HTERT RPE-1 (cell line): ENCODE results near the gene KCNG3.

Experiments used
- in situ Hi-C: fragments of 300-500 bp; cut with MboI; formaldehyde crosslinking; loops from 4 replicates; pipeline ENCODE4 v1.14.3; 2020; ENCODE audit warnings: low sequenced_read_pairs

Gene KCNG3

DNA sequence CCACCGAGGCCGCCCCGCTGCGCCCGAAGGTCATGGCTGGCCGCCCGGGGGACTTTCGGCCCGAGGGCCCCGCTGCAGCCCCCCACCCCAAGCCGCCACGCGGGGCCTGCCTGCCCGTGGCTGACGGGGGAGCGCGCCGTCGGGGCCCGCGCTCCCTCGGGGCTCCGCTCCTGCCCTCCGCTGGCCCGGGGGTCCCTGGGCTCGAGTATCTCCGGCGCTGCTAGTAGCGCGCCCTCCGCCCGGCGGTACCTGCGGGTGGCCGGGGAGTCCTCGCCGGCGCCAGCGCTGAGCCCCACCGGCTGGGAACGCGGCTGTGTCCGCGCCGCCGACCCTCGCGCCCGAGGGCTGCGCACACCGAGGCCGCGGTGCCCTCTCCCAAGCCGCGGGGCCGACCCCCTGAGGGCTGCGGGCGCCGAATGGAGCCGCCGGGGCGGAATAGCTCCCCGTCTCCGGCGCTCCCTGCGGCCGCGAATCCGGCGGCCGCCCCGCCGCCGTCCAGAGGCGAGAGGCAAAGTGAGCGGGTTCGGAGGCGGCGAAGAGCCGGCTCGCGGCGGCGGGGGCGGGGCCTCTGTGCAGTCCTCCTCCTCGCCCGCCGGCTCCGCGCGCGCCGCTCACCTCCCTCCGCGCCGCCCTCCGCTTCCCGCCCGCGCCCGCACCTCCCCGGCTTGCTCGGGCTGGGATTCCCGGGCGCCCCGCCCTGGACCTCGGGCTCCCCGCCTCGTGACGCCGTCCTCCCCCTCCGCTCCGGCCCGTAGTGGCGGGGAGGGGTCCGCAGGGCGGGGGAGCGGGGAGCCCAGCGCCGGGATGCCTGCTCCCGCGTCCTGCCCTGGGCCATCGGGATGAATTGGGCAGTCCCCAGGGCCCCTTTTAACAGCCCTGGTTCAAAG is at the start of gene KCNG3:
Gene KCNG3 (minus strand): TSS at position 515 of the 887 bp plus-strand sequence. CDS start 481 bp downstream, at position 34.
- in situ Hi-C loops, result no loop called here

GRCh38 chr2:42542871-42543270 is 49.1 kb upstream of the KCNG3 start:
- in situ Hi-C loops, result no loop called here

DNA sequence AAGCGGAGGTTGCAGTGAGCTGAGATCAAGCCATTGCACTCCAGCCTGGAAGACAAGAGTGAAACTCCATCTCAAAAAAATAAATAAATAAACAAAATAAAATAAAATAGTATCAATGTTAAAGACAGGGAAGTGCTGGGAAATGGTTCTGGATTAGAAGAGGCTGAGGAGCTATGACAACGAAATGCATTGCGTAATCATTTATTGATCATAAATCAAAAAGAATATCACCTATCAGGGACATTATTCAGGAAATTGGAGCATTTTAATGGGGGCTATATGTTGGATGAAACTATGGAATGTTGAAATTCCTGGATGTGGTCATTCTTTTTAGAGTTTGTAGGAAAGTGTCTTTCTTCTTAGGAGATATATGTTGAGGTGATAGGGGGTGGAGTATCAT is 43.7 kb upstream of the KCNG3 start:
- in situ Hi-C loops, result no loop called here

GRCh38 chr2:42532397-42532796 is 38.6 kb upstream of the KCNG3 start:
- in situ Hi-C loops, result no loop called here

DNA sequence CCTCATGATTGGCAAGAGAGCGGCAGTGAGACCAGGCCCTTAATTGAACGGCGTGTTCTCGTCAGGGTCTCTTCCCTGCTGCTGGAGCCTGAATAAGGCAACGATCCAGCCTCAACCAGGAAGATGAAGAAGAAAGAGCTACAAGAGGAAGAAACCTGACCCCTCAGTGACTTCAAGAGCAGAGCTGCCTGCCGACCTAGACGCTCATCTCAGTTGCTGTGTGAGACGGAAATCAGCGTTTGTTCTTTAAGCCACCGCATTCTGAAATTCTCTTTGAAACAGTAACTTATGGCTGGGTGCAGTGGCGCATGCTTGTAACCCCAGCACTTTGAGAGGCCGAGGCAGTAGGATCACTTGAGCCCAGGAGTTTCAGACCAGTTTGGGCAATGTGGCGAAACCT is 29.6 kb upstream of the KCNG3 start:
- in situ Hi-C loops, result no loop called here

- in situ Hi-C loops, result no loop called here
Observed at GRCh38 chr2:42522035-42522434, 28.3 kb upstream of the KCNG3 start.

GRCh38 chr2:42519624-42520023 is 25.8 kb upstream of the KCNG3 start:
- in situ Hi-C loops, result no loop called here

DNA sequence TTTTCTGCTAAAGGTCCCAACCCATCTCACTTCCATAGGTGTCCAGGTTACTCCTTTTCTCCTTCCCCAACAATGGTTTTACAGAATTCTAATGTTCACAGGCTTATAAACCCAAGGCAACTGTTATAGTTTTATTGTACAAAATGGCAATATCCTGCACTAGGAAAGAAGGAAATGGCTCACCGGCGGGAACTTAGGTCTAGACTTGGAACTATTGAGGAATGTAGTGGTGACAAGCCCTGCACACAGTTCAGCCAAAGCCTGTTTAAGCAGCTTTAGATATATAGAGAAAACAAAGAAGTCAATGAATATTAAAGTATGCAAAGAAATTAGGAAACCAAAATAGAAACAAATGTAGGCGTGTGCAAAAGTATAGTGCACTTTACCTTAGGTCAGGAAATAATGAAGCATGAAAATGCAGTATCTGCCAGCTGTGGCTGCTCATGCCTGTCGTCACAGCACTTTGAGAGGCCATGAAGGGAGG is 22.7 kb upstream of the KCNG3 start:
- in situ Hi-C loops, result no loop called here

GRCh38 chr2:42513252-42513918 is 19.6 kb upstream of the KCNG3 start:
- in situ Hi-C loops, result no loop called here

DNA sequence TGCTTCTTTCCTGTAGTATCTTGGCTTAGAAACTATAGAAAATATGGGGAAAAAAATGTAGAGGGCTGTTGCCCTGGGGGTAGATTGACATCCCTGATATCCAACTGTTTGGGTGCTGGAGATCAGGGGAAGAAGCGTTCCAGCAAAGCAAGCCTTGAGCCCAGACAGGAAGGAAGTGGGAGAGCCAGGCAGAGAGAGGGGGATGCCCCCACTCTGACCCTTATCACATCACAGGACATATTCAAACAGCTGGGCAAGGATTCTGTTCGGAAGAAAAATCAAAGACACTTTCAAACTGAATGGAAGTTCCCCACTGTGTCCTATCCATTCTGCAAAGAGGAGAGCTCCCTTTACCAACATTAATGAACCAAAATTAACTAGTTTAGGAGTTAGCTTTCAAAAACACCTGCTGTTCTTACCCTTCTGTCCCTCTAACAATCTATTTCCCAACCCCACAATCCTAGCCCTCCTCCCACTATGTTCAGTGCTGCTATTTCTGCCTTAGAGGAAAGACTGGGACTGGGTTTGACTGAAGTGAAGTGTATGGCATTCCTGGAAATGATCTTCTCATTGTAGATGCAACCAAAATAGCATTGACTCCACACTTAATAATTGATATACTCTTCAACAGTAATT is 16.9 kb upstream of the KCNG3 start:
- in situ Hi-C loops, result no loop called here

GRCh38 chr2:42510191-42510590 is 16.4 kb upstream of the KCNG3 start:
- in situ Hi-C loops, result no loop called here

- in situ Hi-C loops, result no loop called here
Observed at GRCh38 chr2:42504364-42505230, 10.8 kb upstream of the KCNG3 start.

GRCh38 chr2:42503291-42503690 is 9.5 kb upstream of the KCNG3 start:
- in situ Hi-C loops, result no loop called here

DNA sequence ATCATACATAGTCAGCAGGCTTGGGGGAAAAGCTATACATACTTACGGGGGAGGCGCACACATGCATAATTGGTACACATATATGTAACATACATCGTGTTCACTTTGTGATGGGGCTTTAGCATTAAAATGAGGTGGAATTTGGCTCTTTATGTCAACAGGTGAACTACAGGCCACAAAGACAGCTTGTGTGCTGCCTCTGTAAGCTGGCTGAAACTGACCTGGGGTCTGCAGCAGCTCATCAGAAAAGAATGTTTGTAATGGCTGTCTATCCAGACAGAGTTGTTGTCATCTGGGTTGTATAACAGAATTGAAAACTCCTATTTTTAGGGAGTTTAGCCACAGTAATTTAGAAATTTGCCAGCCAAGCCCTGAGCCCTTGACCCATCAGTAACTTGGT is 4.7 kb upstream of the KCNG3 start:
- in situ Hi-C loops, result no loop called here

DNA sequence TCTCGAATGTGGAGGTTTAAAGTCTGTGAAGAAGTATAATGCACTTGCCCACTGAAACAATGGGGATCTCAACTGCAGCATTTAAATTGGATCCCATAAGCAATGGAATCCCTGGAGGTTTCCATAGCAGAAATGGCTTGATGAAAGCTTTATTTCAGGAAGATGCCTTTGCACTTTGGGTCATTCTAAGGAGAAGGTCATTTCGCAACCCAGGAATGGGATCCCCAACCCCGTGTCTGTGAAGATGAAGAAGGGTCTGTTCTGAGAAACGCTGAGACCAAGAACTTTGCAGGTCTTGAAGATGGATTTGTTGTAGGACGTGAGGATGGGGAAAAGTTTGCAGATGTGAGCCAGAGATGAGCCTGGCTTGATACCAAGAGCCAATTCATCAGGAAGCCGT is 1.8 kb upstream of the KCNG3 start:
- in situ Hi-C loops, result no loop called here

GRCh38 chr2:42495234-42495581 is 1.4 kb upstream of the KCNG3 start:
- in situ Hi-C loops, result no loop called here

DNA sequence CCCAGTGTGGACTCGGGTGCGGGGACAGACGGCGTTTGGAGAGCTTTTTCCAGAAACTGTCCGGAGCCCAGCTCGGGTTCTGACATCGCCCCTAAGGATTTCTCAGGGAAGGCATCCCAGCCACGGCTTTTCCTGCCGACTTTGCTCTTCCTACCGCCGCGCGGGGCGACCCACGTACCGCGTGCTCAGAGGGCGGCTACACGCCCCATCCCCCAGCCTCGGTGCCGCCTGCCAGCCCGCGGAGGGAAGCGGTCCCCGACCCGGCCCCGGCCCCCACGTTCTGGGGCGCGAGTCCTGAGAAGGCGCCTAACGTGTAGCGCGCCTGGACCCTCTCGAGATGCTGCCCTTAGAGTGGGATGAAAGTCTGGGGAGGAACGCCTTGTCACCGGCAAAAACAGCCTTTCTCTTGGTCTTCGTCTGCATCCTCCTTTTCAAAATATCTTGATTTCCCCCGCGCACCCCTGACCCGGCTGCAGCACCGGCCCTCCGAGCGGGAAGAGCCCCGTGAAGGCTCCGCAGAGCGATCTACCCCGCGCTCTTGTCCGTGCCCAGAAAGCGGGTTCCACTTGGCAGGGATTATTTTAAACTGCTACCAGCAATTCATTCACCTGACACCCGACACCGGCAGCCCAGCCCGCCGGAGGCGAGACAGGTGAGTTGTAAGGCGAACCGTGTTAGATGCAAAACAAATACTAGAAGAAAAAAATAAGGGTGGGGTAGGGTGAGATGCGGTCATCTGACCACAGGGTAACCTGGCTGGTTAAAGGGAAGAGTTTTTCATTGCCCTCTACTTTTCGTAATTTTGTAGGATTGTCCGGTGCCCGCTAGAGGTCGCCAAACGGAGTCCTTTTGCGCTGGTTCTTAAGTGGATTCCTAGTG is 812 bp upstream of the KCNG3 start:
- in situ Hi-C loops, result no loop called here

GRCh38 chr2:42492691-42493467 is 903 bp downstream of the KCNG3 start:
- in situ Hi-C loops, result no loop called here

GRCh38 chr2:42488297-42488696 is 5.5 kb downstream of the KCNG3 start:
- in situ Hi-C loops, result no loop called here
